GM12892 (cell line): ENCODE results near the gene LAMA1.

ENCODE experiments used
- POLR2A ChIP-seq: IDR thresholded peaks from 2 replicates; pipeline ENCODE4 v1.6.1; 2011; ENCODE audit warnings: low read depth, low read length, control low read depth
- POLR2AphosphoS5 ChIP-seq: IDR thresholded peaks from 2 replicates; pipeline ENCODE4 v1.6.1; 2011; ENCODE audit warnings: low read depth, low read length, control low read depth
- TAF1 ChIP-seq: IDR thresholded peaks from 2 replicates; pipeline ENCODE4 v1.6.1; 2011; ENCODE audit warnings: low read depth, mild to moderate bottlenecking, control low read depth, low read length, borderline replicate concordance

DNA sequence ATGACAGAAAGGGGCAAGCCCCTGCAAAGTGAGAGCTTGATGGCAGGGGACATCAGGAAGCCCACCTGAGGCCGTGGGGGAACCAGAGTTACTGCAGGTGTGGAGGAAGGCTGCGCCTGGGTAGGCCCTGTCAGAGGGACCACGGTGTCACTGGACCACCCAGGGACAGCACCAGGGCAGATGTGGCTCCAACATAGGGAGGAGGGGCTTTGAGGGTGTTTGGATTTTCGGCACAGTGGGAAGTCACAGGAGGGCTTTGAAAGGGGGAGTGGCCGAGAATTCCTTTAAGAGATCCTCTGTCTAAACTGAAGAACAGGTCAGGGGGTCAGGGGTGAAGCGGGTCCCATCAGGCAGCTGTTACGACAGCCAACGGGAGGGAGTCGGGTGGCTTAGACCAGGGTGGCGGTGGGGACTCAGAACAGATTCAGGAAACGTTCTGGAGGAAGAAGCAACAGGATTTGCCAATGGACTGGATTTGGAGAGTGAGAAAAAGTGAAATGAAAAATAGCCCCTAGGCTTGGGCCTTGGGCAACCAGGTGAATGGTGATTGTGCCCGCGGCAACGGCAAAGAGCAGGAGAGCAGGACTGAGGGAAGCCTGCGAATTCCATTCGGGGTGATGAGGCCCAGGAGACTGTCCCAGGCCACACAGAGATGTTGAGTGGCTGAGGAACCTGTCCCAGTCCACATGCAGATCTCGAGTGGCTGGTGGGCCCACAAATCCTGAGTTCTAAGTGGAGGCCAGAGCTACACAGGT, 166.1 kb downstream of the LAMA1 start:
- TF ChIP-seq POLR2AphosphoS5, result no peak
- no peak for TF ChIP-seq TAF1
- TF ChIP-seq POLR2A, result no peak
